Stimulated activated CD8-positive, alpha-beta memory T cell treated with anti-CD3 and anti-CD28 coated beads, Interleukin-12 subunit alpha, Interleukin-12 subunit beta, amount 100 ng/mL, for 24 hours (primary cell): ENCODE results near the gene DGUOK.
"Not testable (repeated sequence)": the region's sequence is repeated elsewhere in the genome, so short reads cannot be mapped to it uniquely, and the experiment has no call there.

Experiments
- DNase-seq: peaks from one replicate; pipeline ENCODE4 v3.0.0-alpha.2; 2020; ENCODE audit errors: extremely low read depth

The DGUOK gene

DNA sequence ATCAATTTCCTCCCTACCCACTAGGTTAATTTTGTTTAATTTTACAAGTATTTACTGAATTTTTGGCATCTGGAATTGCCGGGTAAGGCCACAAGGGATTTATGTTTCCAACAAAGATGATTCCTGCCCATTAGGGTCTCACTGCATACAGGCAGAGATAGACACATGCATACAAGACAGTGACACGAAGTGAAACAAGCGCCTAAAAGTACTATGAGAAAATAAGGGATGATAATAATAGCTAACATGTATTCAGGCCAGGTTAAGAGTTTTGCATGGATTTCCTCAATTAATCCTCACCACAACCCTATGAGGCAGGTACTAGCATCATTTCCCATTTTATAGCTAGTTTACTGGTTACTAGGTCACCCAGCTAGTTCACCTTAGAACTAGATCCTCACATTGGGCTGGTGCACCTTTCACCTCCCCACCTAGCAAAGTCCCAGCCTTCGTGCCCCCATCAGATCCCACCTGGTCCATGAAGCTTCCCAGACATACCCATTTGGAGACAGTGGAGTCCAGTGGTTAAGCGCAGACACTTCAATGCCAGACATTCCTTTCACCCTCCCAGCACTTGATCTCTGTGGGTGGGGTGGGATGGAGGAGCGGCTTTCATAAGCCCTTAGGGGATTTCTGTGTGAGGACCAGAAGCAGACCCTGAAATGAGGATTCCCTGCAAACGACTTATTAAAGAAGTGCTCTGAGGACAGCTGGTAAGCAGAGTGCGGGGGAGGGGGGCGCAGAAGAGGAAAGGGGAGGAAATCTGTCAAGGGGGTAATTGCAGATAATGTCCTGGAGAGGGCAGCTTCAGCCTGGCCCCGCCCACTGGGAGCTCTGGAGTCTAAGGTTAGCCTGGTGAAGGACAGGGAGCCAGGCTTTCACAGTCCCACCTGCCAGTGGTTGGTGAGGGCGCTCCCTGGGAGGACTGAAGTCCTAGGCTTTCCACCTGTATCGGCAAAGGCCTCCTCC lies 5.8 kb upstream of the DGUOK start:
- DNase-seq, result no peak

DNA sequence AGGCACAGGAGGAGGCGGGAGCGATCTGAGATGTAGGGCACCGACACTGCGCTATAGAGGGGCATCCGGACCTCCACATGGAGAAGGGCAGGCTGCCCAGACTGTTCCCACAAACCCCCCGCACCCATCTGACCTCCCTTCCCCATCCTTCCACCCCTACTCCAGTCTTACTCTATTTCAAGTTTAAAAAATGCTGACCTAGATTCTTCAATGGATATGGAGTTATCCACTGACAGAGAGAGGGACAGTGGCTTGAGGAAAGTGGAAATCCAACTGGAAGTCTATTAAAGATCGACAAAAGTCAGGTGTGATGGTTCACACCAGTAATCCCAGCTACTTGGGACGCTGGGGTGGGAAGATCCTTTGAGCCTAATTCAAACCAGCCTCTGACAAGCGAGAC lies 5.1 kb upstream of the DGUOK start:
- no peak for DNase-seq

DNA sequence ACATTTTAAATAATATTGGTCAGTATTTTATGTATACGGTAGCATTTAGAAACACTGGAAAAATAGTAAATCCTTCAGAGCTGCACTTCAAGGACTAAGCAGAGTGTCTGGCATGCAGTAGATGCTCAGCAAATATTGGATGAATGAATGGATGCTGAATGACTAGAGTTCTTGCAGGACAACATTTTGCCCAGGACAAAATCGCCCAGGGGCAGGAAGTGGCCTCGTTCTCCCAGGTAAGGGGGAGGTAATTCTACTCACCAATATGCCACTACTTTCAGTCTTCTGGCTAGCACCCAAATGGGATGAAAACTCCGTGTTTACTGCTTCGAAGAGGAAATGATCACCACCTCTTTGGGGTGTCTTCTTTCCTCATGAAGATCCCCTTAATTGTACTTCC lies 4.0 kb upstream of the DGUOK start:
- DNase-seq, result no peak

DNA sequence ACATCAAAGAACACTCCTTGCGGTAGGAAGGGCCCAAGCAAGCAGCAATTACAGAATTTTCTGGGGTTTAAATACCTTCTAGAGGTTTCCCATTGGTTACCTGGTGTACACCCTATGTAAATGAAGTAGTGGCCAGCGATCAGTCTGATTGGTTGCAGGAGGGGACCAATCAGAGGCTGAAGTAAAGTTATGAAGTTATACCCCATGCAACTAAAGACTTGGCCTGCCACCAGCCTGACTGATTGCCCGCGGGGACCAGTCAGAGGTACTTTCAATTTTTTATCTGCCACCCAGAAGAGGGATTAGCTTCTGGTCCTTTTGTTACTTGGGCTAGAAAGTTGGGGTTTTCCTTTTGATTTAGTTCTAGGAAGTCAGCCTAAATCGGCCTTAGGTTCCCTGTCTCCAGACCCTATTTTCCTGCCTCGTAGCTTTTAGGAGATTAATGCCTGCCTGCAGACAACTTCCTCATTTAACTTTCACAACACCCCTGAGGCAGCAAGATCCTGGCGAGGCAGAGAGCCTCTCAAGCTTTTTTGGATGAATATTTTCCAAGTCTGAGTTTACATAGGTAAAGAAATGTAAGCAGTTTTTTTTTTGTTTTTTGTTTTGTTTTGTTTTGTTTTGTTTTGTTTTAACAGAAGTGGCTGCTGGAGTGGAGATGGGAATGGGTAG lies 1.5 kb upstream of the DGUOK start:
- DNase-seq, result no peak

DNA sequence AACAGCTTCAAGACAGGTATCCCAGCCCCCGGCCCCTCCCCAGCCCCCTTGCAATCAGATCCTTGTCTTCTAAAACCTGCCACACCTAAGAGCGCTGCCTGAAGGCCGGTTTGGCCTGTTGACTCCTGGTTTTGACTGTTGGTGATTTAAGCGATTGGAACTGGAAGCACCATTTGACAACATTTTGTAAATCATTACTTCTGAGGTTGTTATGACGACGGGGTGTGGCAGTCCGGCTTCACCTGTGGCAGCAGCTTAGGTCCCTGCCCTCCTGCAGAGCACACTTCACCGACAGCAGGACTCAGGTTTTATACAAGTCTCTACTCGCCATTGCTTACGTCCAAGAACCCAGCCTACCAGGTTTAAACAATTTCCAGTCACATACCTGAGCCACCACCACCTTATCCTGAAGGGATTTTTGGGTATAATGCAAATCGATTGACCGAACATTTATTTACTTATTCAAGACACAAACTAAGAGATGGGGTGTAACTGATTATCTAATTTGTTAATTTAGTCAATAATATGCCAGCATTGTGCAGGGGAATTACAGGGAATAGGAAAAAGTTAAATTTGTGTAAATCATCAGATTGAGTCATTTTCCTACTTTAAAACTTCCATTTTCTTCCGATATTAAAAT lies 707 bp upstream of the DGUOK start:
- DNase-seq, result no peak

DNA sequence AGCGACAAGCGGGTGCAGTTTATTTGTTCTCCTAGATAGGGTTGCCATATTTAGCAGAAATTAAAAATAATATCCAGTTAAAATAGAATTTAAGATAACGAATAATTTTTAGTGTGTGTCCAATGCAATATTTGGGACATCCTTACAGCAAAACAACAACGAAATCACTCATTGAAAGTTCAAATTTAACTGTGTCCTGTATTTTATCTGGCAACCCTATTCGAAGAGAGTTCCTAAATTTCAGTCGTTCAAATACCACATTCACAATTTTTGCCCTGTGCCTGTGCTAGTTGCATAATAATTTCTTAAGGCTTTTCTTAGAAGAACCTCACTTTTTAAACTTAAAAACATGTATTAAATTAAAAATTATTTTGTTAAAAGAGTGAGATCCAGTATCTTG lies 664 bp downstream of the DGUOK start:
- no peak for DNase-seq

DNA sequence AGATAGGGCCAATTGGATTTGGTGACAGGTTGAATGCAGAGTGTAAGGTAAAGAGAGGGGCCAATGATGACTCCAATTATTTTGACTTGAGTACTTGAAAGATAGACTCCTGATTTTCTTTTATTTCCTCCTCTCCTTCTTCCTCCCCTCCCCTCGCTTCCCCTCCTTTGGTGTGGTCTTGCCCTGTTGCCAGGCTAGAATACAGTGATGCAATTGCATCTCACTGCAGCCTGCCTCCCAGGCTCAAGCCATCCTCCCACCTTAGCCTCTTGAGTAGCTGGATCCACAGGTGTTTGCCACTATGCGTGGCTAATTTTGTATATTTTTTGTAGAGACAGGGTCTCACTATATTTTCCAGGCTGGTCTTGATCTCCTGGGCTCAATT lies 2.3 kb downstream of the DGUOK start:
- no peak for DNase-seq

DNA sequence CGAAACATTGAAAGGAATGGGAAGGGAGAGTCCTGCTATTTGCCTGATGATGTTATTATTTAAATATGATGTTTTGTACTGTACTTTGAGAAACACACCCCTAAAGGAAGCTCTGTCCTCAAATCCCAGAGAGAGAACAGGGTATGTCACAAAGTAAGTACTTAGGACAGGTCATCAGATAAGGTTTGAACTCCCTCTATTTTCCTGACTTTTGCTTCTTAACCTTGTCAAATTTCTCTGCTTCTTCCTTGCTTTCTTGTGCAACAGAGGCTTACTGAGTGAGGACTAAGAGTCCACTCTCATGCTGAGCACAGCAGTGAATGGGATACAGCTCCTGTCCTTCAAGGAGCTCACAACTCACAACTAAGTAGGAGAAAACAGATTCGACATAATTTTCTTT lies 3.7 kb downstream of the DGUOK start:
- no peak for DNase-seq

DNA sequence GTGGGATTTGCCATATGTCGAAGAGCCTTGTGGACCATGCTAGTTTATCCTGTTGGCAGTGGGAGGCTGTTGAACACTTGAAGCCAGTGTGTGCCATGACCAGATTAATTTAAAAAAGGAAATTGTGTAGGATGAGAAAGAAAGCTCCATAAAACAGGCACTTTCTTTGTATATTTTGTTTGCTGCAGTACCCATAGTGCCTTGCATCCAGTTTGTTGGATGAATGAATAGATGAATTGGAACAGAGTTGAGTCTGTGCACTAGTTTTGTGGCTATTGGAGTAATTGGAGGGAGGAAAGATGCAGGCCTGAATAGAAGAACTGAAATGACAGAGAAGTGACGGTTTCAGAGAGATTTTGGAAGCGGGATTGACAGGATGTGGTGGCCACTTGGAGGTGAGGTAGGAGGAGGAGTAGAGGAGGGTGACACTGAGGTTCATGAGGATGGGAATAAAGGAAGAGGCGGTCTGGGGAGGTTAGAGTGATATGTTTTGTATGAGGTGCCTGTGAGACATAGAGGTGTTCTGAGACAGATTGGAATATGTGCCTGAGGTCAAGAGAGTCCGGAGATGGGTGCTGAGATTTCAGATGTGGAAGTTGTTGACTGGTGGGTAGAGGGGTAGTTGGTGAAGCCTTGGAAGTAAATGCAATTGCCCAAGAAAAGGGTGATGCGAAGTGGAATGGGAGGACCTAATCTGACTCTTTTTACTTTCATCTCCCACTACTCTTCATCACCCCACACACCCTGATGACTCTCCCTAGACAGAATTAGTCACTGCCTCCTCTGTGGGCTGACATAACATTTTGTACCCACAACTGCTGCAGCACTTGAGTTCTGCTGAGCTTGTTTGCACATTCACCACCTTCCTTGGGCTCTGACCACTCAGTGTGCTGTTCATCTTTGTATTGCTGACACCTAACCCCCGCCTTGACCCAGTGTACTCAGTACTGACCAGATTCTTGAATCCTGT lies 5.1 kb downstream of the DGUOK start:
- DNase-seq, result no peak

DNA sequence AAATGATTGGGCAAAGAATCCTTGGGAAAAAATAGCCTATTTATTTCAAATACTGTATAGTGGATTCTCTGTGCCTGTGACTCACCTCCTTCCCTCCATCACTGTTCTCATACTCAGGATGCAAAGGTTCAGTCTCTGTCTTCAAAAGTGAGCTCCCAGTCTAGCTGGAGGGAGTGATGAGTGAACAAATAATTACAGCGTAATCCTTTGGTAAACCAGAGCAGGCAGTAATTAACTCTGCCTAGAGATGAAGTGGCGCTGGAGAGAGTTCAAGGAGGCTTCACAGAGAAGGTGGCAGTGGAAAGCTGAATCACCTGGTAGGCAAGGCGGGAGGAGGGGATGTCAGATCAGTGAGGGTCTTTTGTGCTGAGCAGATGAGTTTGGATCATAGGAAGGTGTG lies 6.5 kb downstream of the DGUOK start:
- DNase-seq, result no peak

DNA sequence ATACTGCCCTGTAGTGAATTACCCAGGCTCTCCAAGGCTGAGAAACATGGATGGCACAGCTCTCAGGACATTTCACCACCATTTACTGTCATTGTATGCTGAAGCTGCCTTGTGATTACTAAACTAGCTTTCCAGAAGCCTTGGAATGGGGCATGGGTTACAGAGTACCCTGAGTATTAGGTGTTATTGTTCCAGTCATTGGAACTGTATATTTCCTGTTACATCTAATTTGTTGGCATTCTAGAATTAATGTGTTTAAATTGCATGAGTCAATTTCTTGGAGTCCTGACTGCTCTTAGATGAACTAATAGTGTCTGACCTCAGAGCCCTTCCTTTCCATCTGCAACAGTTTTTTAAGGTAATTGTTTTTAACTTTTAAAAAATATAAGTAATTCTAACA lies 9.0 kb downstream of the DGUOK start:
- no peak for DNase-seq

DNA sequence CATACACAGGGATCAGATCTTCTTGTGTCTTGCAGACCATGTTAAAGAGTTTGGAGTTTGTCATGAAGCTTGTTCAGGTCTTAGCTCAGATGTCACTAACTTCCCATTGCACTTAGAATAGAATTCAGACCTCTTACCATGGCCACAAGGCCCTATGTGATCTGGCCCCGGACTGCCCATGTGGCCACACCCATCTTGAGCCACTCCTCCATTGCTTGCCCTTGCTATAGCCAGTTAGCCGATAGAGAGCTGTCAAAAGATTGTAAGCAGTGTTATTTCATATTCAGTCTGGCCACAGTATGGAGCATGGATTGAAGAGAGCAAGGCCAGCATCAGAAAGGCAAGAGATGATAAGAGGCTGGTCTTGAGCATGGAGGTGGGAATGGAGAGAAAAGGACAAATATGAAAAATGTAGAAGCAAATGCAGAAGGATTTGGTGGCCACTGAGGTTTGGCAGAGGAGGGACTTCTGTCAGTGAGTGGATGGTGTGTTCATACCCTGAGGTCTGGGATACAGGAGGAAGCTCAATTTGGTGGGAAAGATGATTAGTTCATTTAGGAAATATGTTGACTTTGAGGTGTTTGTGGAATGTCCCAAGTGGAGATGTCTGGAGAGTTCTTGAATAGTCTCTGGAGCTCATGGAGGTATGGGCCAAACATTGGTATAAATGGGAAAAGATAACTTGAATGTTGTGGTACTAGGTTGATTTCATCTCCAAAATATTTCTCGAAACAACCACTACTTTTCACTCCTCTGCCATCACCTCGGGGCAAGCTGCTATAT lies 10.6 kb downstream of the DGUOK start:
- no peak for DNase-seq

DNA sequence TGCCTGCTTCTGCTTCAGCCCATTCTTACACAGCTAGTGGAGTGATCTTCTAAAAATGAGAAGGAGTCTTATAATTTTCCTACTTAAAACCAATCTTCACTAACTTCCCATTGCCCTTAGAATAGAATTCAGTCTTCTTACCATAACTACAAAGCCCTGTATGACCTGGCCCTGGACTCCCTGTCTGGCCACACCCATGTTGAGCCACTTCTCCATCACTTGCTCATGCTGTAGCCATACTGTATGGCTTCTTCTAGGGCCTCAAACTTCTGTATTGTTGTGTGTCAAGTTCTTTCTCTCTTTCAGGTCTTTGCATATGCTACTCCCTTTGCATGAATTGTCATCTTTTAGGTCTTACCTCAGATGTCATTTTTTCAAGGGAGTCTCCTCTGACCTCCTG lies 11.2 kb downstream of the DGUOK start:
- no peak for DNase-seq

DNA sequence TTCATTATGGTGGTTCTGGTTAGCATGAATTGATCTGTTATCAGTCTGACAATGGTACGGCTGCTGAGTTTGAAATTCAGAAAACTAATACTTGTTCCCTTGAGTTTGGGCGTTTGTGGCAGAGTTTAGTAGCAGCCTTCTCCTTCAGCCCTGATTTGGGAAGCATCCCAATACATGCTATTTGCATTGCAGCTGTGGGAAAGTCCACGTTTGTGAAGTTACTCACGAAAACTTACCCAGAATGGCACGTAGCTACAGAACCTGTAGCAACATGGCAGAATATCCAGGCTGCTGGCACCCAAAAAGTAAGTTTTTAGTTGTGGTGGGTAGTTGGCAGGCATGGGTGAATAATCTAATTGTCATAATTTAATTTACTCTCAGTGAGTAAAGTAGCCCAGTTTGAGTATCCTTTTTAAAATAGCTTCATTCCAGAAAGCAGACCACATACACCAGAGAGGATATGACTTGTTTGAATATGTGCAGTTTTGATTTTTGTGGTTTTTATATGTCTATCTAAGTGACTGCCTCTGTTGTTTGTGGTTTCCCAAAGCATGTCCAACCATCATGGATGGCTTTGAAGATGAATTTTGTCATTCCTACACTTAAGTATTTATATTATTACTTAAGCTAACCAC lies 12.2 kb downstream of the DGUOK start:
- no peak for DNase-seq

DNA sequence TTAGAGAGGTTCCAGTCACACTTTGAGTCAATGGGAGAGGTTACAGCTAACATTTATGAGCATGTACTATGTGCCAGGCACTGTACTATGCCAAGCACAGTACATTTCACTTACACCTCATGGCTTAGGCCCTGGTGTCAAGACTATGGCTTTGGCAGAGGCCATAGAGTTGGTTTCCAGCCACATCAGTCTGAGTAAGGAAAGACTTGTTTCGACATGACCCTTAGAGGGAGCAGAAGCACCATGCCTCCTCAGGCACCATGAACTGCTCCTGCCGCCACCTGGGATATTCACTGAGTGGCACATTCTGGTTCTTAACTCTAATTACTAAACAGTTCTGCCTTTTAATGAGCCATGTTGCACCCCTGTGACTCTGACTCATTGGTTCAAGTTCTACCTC lies 12.7 kb downstream of the DGUOK start:
- no peak for DNase-seq

DNA sequence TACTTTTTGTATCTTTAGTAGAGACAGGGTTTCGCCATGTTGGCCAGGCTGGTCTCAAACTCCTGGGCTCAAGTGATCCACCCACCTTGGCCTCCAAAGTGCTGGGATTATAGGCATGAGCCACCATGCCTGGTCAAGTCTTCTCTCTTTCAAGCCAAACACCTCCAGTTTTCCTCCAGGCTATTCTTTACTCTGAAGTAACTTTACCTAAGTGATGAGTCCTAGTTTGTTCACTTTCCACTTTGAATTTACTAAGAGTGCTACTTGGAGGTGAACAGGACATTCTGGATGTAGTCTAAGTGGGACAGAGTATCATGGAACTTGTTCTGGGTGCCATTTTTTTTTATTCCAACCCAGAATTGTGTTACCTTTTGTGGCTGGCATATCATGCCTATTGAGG lies 13.4 kb downstream of the DGUOK start:
- not testable (repeated sequence) for DNase-seq

DNA sequence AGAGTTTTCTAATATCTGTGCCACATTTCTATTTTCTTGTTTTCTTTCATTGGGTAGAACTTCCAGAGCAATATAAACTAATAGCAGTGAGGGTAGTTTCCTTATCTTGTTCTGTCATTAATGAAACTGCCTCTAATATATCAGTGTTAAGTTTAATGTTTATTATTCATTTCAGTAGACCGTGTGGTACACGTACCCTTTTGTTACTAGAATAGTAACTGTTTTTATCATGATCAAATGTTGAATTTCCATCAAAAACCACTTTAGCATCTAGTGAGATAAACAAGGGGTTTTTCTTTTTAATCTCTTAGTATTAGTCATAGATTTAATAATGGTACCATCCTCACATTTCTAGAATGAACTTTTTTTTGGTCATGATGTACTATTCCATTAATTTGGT lies 16.0 kb downstream of the DGUOK start:
- DNase-seq, result no peak

DNA sequence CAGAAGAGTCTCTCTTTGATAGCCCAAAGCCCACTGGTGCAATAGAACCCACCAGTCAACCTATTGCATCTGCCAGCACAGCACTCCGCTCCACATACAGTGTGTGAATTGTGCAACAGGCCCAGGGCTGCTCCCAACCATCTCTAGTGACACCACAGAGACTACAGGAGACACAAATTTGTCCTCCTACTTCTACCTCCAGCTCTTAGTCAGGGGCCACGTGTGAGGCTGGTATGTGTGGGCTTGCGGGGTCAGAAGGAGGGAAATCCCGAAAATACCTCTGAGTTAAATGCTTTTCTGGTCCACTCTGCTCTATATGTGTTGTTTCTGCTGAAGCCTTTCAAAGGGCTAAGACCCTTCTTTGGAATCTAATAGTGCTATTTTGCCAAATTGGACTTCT lies 18.0 kb downstream of the DGUOK start:
- no peak for DNase-seq

DNA sequence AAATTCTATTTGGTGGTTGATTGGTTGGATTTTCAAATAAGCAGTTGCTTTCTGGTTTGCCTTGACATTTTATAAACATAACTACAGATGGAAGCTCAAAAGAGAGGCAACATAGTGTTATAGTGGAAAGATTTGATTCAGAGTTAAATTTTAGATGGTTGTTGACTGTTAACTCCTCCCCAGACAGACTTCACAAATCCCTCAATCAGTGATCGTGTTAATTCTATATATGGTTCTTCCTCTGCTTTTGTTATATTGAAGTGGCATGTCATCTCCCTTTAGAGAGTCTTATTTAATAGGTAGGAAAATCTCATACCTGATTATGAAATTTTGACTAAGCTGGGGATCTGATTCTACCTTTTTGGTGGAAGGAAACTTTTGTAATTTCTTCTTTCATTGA lies 19.5 kb downstream of the DGUOK start:
- DNase-seq, result no peak

DNA sequence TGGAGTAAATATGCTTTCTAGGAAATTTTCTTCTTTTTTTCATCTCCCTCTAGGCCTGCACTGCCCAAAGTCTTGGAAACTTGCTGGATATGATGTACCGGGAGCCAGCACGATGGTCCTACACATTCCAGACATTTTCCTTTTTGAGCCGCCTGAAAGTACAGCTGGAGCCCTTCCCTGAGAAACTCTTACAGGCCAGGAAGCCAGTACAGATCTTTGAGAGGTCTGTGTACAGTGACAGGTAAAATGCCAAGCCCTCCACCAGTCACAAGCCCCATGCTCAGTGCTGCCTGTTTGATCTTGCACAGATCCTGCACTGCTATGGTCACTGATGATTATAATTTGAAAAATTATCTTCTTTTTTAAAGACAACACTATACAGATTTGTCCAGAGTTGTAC lies 20.0 kb downstream of the DGUOK start:
- DNase-seq, result no peak
